GM21528 (cell line): ENCODE measurements around the gene KLF12.

Experiments used
- ATAC-seq: cut with Tn5 transposase; IDR thresholded peaks from one replicate; pipeline ENCODE4 v1.9.1; 2021; ENCODE audit warnings: mild to moderate bottlenecking, moderate library complexity; ENCODE audit not compliant: unreplicated experiment, low FRiP score

The KLF12 gene

DNA sequence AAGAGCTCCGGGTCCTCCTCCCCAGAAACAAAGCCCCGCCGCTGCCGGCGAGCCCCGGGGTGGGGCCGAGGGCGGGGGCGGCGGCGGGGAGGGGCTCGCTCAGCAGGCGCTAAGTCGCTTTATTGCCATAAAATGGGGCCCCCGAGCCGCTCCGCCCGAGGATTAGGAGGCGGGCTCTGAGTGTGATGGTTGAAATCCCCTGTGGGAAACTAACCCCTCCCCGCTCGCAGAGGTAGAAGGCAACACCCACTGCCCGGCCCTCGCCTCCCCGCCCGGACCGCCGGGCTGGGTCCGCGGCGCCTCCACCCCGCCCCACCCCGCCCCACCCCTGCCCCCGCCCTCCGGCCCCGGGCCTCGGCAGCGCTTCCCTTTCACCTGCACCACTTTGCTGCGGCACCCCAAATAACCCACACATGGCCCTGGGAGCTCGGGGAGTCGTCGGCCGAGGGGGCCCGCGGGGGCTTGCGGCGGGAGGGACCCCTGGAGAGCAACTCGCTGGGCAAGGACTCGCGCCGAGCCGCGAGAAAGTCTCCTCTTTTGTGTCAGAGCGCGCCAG, at the start of gene KLF12:
TSS of gene KLF12 (minus strand) at position 184 of the 556 bp plus-strand sequence.
- peak; percentile 74 for ATAC-seq

GRCh38 chr13:74182491-74182890, 48.3 kb upstream of the KLF12 start:
- no peak for ATAC-seq

GRCh38 chr13:74174810-74175209, 40.6 kb upstream of the KLF12 start:
- no peak for ATAC-seq

- ATAC-seq: no peak
Measured at GRCh38 chr13:74173822-74174221, 39.6 kb upstream of the KLF12 start.

DNA sequence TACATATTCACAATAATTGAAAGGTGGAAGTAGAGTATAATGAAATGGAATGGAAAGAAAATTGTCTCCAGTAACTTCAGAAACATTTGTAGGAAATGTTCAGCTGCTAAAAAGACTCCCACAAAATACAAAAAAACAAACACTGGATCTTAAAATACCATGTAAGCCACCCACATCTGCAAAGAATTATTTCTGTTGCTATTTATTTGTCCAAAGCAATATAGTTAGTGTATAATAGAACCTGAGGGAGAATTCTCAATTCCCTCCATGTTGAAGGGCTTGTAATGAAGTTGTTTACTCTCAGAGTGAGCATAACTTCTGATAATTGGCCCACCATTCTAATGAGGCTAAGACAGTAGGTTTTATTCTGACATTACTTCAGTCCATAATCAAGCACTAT, 37.4 kb upstream of the KLF12 start:
- no peak for ATAC-seq

DNA sequence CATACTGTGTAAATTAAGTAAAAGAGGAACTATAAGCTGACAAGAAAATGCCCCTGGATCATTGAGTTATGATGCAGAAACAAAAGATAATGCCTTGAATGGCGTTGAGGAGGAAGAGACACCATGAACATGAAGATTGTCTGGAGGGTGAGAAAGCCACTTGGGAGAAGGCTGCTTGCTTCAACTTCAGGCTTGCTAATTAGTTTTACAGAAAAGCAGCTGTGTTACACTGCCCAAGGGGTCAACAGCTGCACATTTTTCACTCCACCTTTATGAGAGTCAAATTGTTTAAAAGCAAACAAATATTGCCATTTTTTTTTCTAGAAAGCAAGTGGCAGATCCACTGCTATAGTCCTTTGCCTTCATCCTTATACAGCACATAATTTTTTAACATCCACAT, 35.5 kb upstream of the KLF12 start:
- ATAC-seq: no peak

- ATAC-seq: no peak
Measured at GRCh38 chr13:74168263-74168675, 34.1 kb upstream of the KLF12 start.

- ATAC-seq: no peak
Measured at GRCh38 chr13:74166261-74167004, 32.2 kb upstream of the KLF12 start.

- no peak for ATAC-seq
Measured at GRCh38 chr13:74162782-74163181, 28.6 kb upstream of the KLF12 start.

DNA sequence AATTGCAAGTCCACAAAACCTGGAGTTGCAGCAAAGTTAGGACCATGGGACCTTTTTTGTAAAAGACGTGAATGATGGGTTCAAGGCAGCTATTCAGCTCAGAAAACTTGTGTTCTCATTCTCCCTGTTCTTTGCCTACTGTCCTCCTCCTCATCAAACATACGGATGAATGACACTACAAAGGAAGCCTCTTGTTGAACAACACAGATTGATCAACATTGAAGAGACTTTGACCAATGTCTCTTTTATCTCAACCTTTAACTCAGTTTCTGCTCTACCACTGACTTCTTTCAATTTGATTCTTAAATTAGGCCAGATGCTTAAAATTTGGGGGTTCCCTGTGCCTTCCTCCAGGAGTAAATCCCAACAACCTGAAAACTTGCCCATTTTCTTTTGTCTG, 27.9 kb upstream of the KLF12 start:
- ATAC-seq: no peak

DNA sequence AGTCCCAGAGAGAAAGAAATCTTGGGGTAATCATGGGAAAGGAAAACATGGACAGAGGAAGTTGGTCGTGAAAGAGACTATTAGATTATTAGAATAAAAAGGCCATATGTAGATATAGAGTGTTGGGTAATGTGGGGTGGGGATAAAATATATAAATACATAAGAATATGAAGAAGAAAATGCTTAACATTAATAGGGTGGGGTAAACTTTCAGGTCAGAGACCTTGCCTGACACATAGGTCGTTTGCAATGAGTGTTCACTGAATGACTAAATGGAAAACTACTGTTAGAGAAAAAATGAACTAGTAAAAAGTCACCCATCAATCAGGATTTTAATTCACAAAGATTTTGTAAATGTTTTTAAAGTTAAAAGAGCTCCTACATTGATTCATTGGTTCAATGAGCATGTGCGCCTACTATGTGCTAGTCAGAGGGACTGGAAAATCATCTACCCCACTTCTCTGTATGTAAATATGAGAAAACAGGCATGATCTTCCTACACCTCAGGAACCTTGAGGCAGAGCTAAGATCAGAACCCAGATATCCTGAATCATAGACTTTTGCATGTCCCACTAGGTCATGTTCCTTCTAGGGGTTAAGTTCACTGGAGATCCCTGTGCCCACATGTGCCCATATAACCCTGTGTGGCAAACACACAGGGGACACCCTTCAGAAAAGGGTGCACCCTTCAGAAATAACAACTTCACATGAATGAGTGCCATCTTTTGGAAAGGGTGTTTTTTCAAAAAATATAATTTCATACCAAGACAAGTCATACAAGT, 24.6 kb upstream of the KLF12 start:
- ATAC-seq: no peak

- ATAC-seq: no peak
Measured at GRCh38 chr13:74158028-74158427, 23.8 kb upstream of the KLF12 start.

DNA sequence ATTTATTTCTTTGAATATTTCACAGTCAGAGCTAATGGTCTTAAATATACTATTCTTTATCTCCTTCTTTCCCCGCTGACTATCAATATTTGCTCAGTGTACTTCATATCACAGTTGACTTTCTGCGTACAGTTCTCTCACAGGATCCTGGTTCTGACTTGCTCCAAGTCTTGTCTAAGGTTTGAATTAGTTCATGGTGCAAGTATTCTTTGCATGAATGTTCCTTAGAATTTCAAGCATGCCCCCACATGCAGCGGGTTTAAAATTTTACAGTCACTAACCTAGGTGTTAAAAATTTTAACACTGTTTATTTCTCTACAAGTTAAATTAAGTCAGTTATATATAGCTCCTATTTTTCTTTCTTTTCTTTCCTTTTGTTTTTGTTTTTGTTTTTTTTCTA, 20.8 kb upstream of the KLF12 start:
- no peak for ATAC-seq

DNA sequence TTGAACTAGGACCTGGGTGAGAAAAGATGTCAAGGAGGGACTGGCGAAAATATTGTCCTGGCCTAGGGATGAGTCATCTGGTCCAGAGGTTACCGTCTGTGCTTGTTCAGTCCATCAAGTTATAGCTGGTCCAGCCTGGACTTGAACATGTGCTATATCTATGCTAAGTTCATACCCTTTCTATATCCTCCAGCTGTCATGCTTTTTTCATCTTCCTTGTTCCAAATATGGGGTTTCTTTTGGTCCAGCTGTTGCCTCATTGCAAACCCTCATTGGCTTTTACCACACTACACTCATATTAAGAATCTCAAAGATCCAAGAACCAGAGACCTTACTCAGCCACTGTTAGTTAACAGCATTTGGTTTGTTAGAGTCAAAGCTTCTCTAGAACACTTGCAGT, 19.1 kb upstream of the KLF12 start:
- no peak for ATAC-seq

GRCh38 chr13:74151859-74152258, 17.7 kb upstream of the KLF12 start:
- no peak for ATAC-seq

- no peak for ATAC-seq
Measured at GRCh38 chr13:74148352-74148751, 14.1 kb upstream of the KLF12 start.

DNA sequence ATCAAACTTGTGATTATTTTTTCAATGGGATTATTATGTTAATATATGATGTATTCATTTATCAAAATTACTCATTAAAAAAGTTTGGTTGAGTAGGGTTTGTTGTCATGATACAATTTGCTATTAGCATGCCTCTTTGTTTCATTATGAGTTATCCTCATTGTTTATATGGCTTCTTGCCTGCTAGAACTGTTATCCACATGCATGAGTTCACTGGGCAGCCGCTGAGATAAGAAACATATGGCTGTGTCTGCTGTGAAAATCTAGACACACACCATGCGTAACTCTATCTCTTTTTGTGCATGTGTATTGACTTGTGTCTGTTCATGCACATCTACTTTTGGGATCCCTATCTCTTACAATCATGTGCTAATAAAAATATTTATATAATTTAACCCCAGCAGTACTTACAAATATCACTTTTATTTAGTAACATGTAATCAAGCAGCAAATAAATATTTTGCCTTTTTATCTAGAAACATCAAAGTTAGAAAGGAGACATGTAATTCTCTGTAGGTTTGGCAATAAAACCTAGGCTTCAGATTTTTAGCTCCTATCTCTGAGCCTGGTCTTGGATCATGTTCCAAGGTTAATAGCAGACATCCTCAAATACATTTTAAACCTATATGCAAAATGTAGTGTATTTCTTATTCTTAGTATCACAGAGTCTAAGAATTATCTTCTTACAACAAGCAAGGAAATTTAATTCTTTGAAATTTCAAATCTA, 11.2 kb upstream of the KLF12 start:
- ATAC-seq: no peak

GRCh38 chr13:74144269-74144668, 10.1 kb upstream of the KLF12 start:
- ATAC-seq: no peak

- no peak for ATAC-seq
Measured at GRCh38 chr13:74142257-74142656, 8.1 kb upstream of the KLF12 start.

DNA sequence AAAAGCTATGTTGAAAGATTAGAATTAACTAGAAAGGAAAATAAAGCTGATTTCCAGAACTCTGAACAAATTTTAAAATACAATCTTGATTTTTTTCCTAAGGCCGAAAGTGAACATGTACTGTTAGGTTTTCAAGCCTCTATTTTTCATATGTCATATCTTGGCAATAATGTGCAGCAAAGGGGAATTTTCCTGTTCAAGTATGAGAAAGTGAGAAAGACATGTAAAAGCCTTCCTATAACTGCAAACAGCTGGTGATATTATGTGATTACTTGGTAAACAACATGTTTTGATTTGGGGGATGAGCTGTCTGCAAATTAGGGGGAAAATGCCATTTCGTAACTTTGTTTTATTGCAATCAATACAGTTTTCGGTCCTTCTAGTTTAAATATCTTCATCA, 4.0 kb upstream of the KLF12 start:
- ATAC-seq: no peak

DNA sequence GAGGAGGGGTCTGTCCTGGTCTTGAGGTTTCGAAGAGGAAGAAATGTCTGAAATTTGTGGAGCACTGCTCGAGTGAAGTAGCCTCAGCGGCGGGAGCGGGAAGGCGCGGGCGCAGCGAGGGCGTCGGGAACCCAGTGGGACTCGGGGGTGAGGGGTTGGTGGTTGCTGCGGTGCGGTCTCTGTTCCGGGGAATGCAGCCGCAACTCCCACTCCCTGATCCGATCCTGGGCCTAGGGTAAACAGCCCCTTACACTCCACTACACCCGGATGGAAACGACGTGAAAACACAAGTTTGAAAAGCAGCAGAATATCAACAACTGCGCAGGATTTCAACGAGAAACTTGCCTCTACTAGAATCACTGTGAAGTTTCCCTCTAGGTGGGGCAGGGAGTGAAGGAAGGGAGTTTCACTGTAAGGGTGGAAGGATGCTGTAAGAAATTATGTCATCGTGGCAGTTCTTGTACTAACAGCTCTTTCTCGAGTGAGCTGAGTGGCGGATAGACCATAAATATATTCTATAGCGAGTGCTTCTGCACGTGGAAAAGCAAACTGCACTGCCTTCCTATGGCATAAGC, 2.0 kb upstream of the KLF12 start:
- no peak for ATAC-seq
